ENCODE measurements around the gene C19orf53. TPM values are rescaled to one million over a fixed set of nuclear protein-coding genes. Genes with fewer than 3 reads are reported as not detected.
A peak's percentile ranks its signal among the peaks of the same experiment; 100 is the strongest.

The C19orf53 gene
- total and polyA plus RNA-seq, 2 of the 13 experiments (the other 11 are each of a cell fraction or from before 2014, with no cell fraction given), result 129 to 130 TPM

DNA sequence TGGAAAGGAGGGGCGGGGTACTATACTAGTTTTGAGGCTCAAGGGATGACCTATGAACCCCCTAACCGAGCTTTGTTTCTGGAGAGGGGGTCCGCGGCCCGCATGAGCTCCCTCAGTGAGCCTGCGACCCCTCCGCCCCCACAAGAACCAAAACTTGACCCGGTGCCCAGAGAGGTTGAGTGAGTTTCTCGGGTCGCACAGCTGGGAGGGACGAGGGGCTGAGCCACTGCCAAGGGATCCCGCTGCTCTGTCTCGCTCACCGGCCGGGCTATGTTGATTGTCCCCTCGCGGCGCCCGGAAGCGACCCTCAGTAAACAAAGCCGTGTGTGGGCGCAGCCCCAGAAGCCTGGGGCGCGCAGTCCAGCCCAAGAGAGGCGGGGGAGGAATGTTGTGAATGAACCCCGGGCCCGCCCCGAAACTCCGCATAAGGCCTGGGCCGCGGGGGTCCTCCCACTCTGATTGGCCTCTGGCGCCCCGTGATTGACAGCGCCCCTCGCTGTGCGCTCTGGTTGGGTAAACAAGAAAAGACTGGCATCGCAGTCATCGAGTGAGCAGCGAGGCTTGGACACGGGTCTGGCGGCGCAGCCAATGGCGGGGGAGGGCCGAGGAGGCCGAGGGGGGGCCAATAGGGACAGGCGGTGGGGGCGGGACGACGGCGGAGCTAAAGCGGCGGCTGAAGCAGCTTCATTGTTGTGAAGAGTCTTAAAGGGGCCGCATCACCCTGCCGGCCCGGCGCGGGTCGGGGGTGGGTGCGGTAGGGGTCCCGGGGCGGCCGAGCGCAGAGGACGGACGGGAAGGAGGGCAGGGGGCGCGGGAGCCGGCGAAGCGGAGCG is 20.7 kb downstream of the C19orf53 start, which contains the start of gene ZSWIM4 (continued):
- TF ChIP-seq ATF7 (IDR thresholded peaks at IDR 0.05) (no peak), ATF7 (CRISPR knock-in tag; IDR thresholded peaks at IDR 0.05) (no peak), FOXK2 (IDR thresholded peaks at IDR 0.05) (peak; percentile 76), ZFX (CRISPR knock-in tag; IDR thresholded peaks at IDR 0.05; ENCODE audit: low read depth) (0 out of 2 replicates have a peak, but pooled peaks have one; percentile 30), SRSF1 (optimal IDR thresholded peaks at IDR 0.05; ENCODE audit: low read depth, low read length) (peak; percentile 92), KDM1A (CRISPR knock-in tag; IDR thresholded peaks at IDR 0.05) (peak; percentile 92), ZBTB21 (CRISPR knock-in tag; IDR thresholded peaks at IDR 0.05) (no peak), LBX2 (CRISPR knock-in tag; IDR thresholded peaks at IDR 0.05; ENCODE audit: borderline replicate concordance) (no peak), AGO1 (IDR thresholded peaks at IDR 0.05; ENCODE audit: low read depth, low read length, poor library complexity, severe bottlenecking) (peak; percentile 42), TFDP2 (CRISPR knock-in tag; IDR thresholded peaks at IDR 0.05) (peak; percentile 44; the same call in 1 of the 2 replicates), ZBTB25 (CRISPR knock-in tag; IDR thresholded peaks at IDR 0.05) (no peak), ARHGAP35 (CRISPR knock-in tag; IDR thresholded peaks at IDR 0.05; ENCODE audit: borderline replicate concordance) (no peak)
- TF ChIP-seq, protein P1, sequence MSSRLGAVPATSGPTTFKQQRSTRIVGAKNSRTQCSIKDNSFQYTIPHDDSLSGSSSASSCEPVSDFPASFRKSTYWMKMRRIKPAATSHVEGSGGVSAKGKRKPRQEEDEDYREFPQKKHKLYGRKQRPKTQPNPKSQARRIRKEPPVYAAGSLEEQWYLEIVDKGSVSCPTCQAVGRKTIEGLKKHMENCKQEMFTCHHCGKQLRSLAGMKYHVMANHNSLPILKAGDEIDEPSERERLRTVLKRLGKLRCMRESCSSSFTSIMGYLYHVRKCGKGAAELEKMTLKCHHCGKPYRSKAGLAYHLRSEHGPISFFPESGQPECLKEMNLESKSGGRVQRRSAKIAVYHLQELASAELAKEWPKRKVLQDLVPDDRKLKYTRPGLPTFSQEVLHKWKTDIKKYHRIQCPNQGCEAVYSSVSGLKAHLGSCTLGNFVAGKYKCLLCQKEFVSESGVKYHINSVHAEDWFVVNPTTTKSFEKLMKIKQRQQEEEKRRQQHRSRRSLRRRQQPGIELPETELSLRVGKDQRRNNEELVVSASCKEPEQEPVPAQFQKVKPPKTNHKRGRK (CRISPR knock-in tag; IDR thresholded peaks at IDR 0.05), result no peak
- TF ChIP-seq, protein P2, sequence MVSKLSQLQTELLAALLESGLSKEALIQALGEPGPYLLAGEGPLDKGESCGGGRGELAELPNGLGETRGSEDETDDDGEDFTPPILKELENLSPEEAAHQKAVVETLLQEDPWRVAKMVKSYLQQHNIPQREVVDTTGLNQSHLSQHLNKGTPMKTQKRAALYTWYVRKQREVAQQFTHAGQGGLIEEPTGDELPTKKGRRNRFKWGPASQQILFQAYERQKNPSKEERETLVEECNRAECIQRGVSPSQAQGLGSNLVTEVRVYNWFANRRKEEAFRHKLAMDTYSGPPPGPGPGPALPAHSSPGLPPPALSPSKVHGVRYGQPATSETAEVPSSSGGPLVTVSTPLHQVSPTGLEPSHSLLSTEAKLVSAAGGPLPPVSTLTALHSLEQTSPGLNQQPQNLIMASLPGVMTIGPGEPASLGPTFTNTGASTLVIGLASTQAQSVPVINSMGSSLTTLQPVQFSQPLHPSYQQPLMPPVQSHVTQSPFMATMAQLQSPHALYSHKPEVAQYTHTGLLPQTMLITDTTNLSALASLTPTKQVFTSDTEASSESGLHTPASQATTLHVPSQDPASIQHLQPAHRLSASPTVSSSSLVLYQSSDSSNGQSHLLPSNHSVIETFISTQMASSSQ (IDR thresholded peaks at IDR 0.05; ENCODE audit: low read depth), result no peak
- TF ChIP-seq, protein P2 (CRISPR knock-in tag; IDR thresholded peaks at IDR 0.05; ENCODE audit: borderline replicate concordance), result no peak; the same call in 1 of the 2 replicates
- TF ChIP-seq, protein P3, sequence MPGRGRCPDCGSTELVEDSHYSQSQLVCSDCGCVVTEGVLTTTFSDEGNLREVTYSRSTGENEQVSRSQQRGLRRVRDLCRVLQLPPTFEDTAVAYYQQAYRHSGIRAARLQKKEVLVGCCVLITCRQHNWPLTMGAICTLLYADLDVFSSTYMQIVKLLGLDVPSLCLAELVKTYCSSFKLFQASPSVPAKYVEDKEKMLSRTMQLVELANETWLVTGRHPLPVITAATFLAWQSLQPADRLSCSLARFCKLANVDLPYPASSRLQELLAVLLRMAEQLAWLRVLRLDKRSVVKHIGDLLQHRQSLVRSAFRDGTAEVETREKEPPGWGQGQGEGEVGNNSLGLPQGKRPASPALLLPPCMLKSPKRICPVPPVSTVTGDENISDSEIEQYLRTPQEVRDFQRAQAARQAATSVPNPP (CRISPR knock-in tag; IDR thresholded peaks at IDR 0.05), result no peak
- TF ChIP-seq, protein P4, sequence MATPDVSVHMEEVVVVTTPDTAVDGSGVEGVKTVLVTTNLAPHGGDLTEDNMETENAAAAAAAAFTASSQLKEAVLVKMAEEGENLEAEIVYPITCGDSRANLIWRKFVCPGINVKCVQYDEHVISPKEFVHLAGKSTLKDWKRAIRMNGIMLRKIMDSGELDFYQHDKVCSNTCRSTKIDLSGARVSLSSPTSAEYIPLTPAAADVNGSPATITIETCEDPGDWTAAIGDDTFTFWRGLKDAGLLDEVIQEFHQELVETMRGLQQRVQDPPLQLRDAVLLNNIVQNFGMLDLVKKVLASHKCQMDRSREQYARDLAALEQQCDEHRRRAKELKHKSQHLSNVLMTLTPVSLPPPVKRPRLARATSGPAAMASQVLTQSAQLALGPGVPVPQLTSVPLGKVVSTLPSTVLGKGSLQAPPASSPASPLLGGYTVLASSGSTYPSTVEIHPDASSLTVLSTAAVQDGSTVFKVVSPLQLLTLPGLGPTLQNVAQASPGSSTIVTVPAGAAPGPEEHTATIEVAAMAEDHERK (CRISPR knock-in tag; IDR thresholded peaks at IDR 0.05; ENCODE audit: low read depth), result no peak

All from HepG2 (cell line).